Naive thymus-derived CD4-positive, alpha-beta T cell (primary cell): Measurements from ENCODE around the gene PCSK4. TPM values are rescaled to one million over a fixed set of nuclear protein-coding genes. Genes with fewer than 3 reads are reported as not detected.

Experiments
- ATAC-seq: fragments of 150-1000 bp; cut with Tn5 transposase; 2 replicates; pipeline ENCODE4 v1.10.0; 2021; ENCODE audit warnings: mild to moderate bottlenecking, moderate library complexity
- CTCF ChIA-PET: fragments of 350-600 bp; sonication (Branson Sonifier 250); formaldehyde crosslinking; loops from one replicate; lab custom pipeline; 2021; ENCODE audit warnings: antibody characterized with exemption; lab: Charles Lee
- POLR2A ChIA-PET: fragments of 350-600 bp; sonication (Branson Sonifier 250); formaldehyde crosslinking; loops from one replicate; lab custom pipeline; 2021; ENCODE audit warnings: antibody characterized with exemption, inconsistent platforms; lab: Charles Lee
- DNase-seq, 9 donors: peaks; one replicate each; pipeline versions ENCODE4 v3.0.0 to v3.0.0-alpha.2; 2020 to 2022; ENCODE audit warnings: mixed read lengths in 1 of 9
- H3K27ac ChIP-seq: one replicate; pipeline ENCODE4 v1.7.0; 2013; ENCODE audit warnings: mild to moderate bottlenecking, low read depth, low read length, moderate library complexity
- H3K27me3 ChIP-seq, 2 donors: one replicate each; pipeline ENCODE4 v1.7.0; 2013; ENCODE audit warnings: low read length in 2 of 2, mild to moderate bottlenecking in 2 of 2, moderate library complexity in 2 of 2; ENCODE audit not compliant: control insufficient read depth in 2 of 2, insufficient read depth in 2 of 2
- H3K36me3 ChIP-seq, 3 experiments: 1 replicate in 2 of 3; 2 replicates in 1 of 3; pipeline ENCODE4 v1.7.0; 2013; ENCODE audit warnings: low read length in 3 of 3, mild to moderate bottlenecking in 3 of 3, moderate library complexity in 1 of 3; ENCODE audit not compliant: insufficient read depth in 3 of 3, control insufficient read depth in 2 of 3
- H3K4me1 ChIP-seq, 2 donors: one replicate each; pipeline ENCODE4 v1.7.0; 2013; ENCODE audit warnings: low read length in 2 of 2, mild to moderate bottlenecking in 2 of 2, moderate library complexity in 1 of 2; ENCODE audit not compliant: control insufficient read depth in 2 of 2, insufficient read depth in 2 of 2
- H3K4me3 ChIP-seq: 2 replicates; pipeline ENCODE4 v1.7.0; 2013; ENCODE audit warnings: mild to moderate bottlenecking, low read length
- H3K9me3 ChIP-seq, 3 experiments: 1 replicate in 2 of 3; 2 replicates in 1 of 3; pipeline ENCODE4 v1.7.0; 2013; ENCODE audit warnings: low read length in 3 of 3; ENCODE audit not compliant: control insufficient read depth in 2 of 3
- H3K27ac Mint-ChIP-seq, 9 donors: one replicate each; pipeline ENCODE4 v1.8.0; 2020 to 2022; ENCODE audit warnings: mixed read lengths in 9 of 9, mild to moderate bottlenecking in 8 of 9, moderate library complexity in 5 of 9, inconsistent platforms in 2 of 9
- H3K27me3 Mint-ChIP-seq, 5 donors: one replicate each; pipeline ENCODE4 v1.8.0; 2021 to 2022; ENCODE audit warnings: mixed read lengths in 5 of 5, mild to moderate bottlenecking in 1 of 5
- H3K36me3 Mint-ChIP-seq, 5 donors: one replicate each; pipeline ENCODE4 v1.8.0; 2020 to 2022; ENCODE audit warnings: mixed read lengths in 5 of 5, mild to moderate bottlenecking in 3 of 5, inconsistent platforms in 1 of 5
- H3K4me1 Mint-ChIP-seq, 7 donors: one replicate each; pipeline ENCODE4 v1.8.0; 2020 to 2022; ENCODE audit warnings: mixed read lengths in 7 of 7, mild to moderate bottlenecking in 3 of 7, inconsistent platforms in 1 of 7
- H3K4me3 Mint-ChIP-seq, 10 donors: one replicate each; pipeline ENCODE4 v1.8.0; 2020 to 2022; ENCODE audit warnings: mild to moderate bottlenecking in 10 of 10, mixed read lengths in 10 of 10, moderate library complexity in 6 of 10, inconsistent platforms in 2 of 10
- H3K9me3 Mint-ChIP-seq, 11 donors: one replicate each; pipeline ENCODE4 v1.8.0; 2020 to 2022; ENCODE audit warnings: mixed read lengths in 11 of 11, mild to moderate bottlenecking in 4 of 11, inconsistent platforms in 1 of 11, moderate library complexity in 1 of 11
- intact Hi-C, 2 donors: fragments of 100-400 bp; cut with micrococcal nuclease; formaldehyde crosslinking; loops; one replicate each; pipeline ENCODE4 v1.15.1; 2023
- polyA plus RNA-seq, 2 donors: library from polyadenylated mRNA; unstranded; fragments of 300-500 nt; fragmentation: Illumina TruSeq; gene quantifications; one replicate each; pipeline ENCODE4 v1.2.3, GENCODE V29; 2021
- total RNA-seq, 6 experiments: library from RNA in 5 of 6; stranded (reverse) in 5 of 6; gene quantifications; 1 replicate in 5 of 6; 2 replicates in 1 of 6; pipeline ENCODE4 v1.2.3 and lab custom pipeline; 2021 to 2026

PCSK4 gene
- total and polyA plus RNA-seq, 7 experiments from 2014 or later, result 0.64 to 10.8 (median 7.4) TPM

DNA sequence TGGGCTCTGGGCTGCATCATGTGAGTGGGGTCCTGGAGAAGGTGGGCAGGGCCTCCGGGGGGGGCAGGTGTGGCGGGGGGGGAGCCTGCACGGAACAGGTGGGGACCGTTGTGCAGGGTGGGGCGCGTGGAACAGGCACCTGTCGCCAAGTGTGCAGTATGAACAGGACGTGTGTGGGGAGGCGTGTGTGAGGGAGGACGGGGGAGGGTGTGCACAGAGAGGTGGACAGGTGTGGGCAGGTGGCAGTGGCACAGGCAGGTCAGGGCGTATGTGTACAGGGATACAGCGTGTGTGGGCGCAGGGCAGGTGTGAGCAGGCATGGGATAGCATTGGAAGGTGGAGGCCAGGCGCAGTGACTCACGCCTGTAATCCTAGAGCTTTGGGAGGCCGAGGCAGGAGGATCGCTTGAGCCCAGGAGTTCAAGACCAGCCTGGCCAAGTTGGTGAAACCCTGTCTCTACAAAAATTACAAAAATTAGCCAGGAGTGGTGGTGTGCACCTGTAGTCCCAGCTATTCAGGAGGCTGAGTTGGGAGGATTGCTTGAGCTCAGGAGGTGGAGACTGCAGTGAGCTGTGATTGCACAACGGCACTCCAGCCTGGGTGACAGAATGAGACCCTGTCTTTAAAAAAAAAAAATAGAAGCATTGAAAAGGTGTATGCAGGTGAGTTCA is 37.0 kb upstream of the PCSK4 start:
- H3K36me3 ChIP-seq, result no peaks in the 10 kb centered on the region
- ChIA-PET CTCF (no interaction called here), POLR2A (no interaction called here)
- no peaks in the 10 kb centered on the region for H3K27me3 ChIP-seq
- Mint-ChIP-seq H3K9me3 (no peaks in the 10 kb centered on the region), H3K36me3 (peaks cover 0 to 4% (median 0%) of the 10 kb centered on the region in 5 donors), H3K27me3 (peaks cover 26 to 50% (median 39%) of the 10 kb centered on the region in 5 donors), H3K4me3 (no peak overlapping the region), H3K4me1 (peaks cover 0 to 9% (median 8%) of the 10 kb centered on the region in 7 donors), H3K27ac (no peak overlapping the region)
- no peak for DNase-seq
- no peak overlapping the region for H3K27ac ChIP-seq
- intact Hi-C loops, result no loop called here
- no peaks in the 10 kb centered on the region for H3K4me1 ChIP-seq
- no peaks in the 10 kb centered on the region for H3K9me3 ChIP-seq
- ATAC-seq, result no peak
- H3K4me3 ChIP-seq, result no peak overlapping the region

DNA sequence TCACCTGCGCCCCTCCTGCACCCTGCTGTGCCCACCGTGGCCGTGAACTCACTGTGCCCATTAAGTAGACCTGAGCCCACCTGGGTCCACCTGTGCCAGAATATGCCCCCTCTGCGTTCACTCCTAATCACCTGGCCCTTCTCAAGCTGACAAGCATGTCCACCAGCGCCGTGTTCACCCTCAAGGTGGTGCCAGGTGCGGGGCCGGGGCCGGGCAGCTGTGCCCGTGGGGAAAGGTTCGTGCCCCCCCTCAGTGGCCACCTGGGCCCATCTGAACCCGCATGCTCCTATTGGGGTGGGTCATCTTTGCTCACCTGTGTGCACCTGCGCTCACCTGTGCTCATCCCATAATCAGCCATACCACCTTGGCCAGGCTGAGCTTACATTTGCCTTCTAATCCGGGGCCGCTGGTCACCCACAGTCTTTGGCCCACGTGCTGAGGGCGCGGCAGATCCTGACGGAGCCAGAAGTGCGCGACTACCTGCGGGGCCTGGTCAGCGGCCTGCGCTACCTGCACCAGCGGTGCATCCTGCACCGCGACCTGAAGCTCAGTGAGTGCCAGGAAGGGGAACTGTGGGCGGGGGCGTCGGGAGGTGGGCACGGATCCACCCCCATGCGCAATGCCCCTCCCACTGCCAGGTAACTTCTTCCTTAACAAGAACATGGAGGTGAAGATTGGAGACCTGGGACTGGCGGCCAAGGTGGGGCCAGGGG is 36.1 kb upstream of the PCSK4 start:
- Histone ChIP-seq H3K36me3 (no peaks in the 10 kb centered on the region), H3K9me3 (no peaks in the 10 kb centered on the region), H3K27me3 (no peaks in the 10 kb centered on the region), H3K4me3 (no peak overlapping the region), H3K4me1 (no peaks in the 10 kb centered on the region), H3K27ac (no peak overlapping the region)
- DNase-seq (no peak), ATAC-seq (no peak)
- H3K4me1 Mint-ChIP-seq, result peaks cover 0 to 9% (median 8%) of the 10 kb centered on the region in 7 donors
- CTCF ChIA-PET, result no interaction called here
- H3K27me3 Mint-ChIP-seq, result peaks cover 26 to 45% (median 38%) of the 10 kb centered on the region in 5 donors
- intact Hi-C loops, result no loop called here
- H3K36me3 Mint-ChIP-seq, result peaks cover 0 to 4% (median 0%) of the 10 kb centered on the region in 5 donors
- POLR2A ChIA-PET, result no interaction called here
- H3K27ac Mint-ChIP-seq, result peak overlapping the region in 1 of 9 donors; percentile 46
- peak overlapping the region in 1 of 10 donors; percentile 36 for H3K4me3 Mint-ChIP-seq
- peaks cover 0 to 2% (median 0%) of the 10 kb centered on the region in 11 donors for H3K9me3 Mint-ChIP-seq

- ChIA-PET CTCF (no interaction called here), POLR2A (no interaction called here)
- intact Hi-C loops, result no loop called here
- Histone ChIP-seq H3K4me3 (no peak overlapping the region), H3K9me3 (no peaks in the 10 kb centered on the region), H3K4me1 (no peaks in the 10 kb centered on the region), H3K27ac (no peak overlapping the region), H3K36me3 (no peaks in the 10 kb centered on the region), H3K27me3 (no peaks in the 10 kb centered on the region)
- ATAC-seq (no peak), DNase-seq (no peak)
- H3K4me1 Mint-ChIP-seq, result peaks cover 0 to 9% (median 8%) of the 10 kb centered on the region in 7 donors
- no peak overlapping the region for H3K27ac Mint-ChIP-seq
- peaks cover 0 to 4% (median 0%) of the 10 kb centered on the region in 5 donors for H3K36me3 Mint-ChIP-seq
- H3K4me3 Mint-ChIP-seq, result peak overlapping the region in 1 of 10 donors; percentile 72
- peaks cover 26 to 45% (median 36%) of the 10 kb centered on the region in 5 donors for H3K27me3 Mint-ChIP-seq
- peaks cover 0 to 2% (median 0%) of the 10 kb centered on the region in 11 donors for H3K9me3 Mint-ChIP-seq
These were observed 35.2 kb upstream of the PCSK4 start for GRCh38 chr19:1525343-1525742.

GRCh38 chr19:1524972-1525325 is 34.8 kb upstream of the PCSK4 start:
- peaks cover 26 to 41% (median 32%) of the 10 kb centered on the region in 5 donors for H3K27me3 Mint-ChIP-seq
- Histone ChIP-seq H3K9me3 (no peaks in the 10 kb centered on the region), H3K4me3 (no peak overlapping the region), H3K36me3 (no peaks in the 10 kb centered on the region), H3K27ac (no peak overlapping the region), H3K27me3 (no peaks in the 10 kb centered on the region), H3K4me1 (no peaks in the 10 kb centered on the region)
- DNase-seq (no peak), ATAC-seq (no peak)
- H3K27ac Mint-ChIP-seq, result peak overlapping the region in 1 of 9 donors; percentile 32
- CTCF ChIA-PET, result no interaction called here
- peak overlapping the region in 5 of 10 donors; percentile 5 to 72 (median 59) for H3K4me3 Mint-ChIP-seq
- intact Hi-C loops, result no loop called here
- POLR2A ChIA-PET, result no interaction called here
- H3K36me3 Mint-ChIP-seq, result peaks cover 0 to 4% (median 0%) of the 10 kb centered on the region in 5 donors
- H3K9me3 Mint-ChIP-seq, result peaks cover 0 to 2% (median 0%) of the 10 kb centered on the region in 11 donors
- H3K4me1 Mint-ChIP-seq, result peaks cover 0 to 9% (median 8%) of the 10 kb centered on the region in 7 donors

- Mint-ChIP-seq H3K4me3 (peak overlapping the region in 8 of 10 donors; percentile 5 to 72 (median 58)), H3K27ac (peak overlapping the region in 1 of 9 donors; percentile 32), H3K9me3 (peaks cover 0 to 2% (median 0%) of the 10 kb centered on the region in 11 donors), H3K36me3 (peaks cover 0 to 4% (median 0%) of the 10 kb centered on the region in 5 donors), H3K4me1 (peaks cover 0 to 9% (median 8%) of the 10 kb centered on the region in 7 donors), H3K27me3 (peaks cover 26 to 39% (median 30%) of the 10 kb centered on the region in 5 donors)
- ChIA-PET POLR2A (no interaction called here), CTCF (no interaction called here)
- no peak for ATAC-seq
- no peaks in the 10 kb centered on the region for H3K36me3 ChIP-seq
- no peak for DNase-seq
- H3K27ac ChIP-seq, result no peak overlapping the region
- H3K4me1 ChIP-seq, result no peaks in the 10 kb centered on the region
- H3K4me3 ChIP-seq, result no peak overlapping the region
- H3K27me3 ChIP-seq, result no peaks in the 10 kb centered on the region
- no peaks in the 10 kb centered on the region for H3K9me3 ChIP-seq
- intact Hi-C loops, result no loop called here
These were observed 34.3 kb upstream of the PCSK4 start for GRCh38 chr19:1524287-1524971.

DNA sequence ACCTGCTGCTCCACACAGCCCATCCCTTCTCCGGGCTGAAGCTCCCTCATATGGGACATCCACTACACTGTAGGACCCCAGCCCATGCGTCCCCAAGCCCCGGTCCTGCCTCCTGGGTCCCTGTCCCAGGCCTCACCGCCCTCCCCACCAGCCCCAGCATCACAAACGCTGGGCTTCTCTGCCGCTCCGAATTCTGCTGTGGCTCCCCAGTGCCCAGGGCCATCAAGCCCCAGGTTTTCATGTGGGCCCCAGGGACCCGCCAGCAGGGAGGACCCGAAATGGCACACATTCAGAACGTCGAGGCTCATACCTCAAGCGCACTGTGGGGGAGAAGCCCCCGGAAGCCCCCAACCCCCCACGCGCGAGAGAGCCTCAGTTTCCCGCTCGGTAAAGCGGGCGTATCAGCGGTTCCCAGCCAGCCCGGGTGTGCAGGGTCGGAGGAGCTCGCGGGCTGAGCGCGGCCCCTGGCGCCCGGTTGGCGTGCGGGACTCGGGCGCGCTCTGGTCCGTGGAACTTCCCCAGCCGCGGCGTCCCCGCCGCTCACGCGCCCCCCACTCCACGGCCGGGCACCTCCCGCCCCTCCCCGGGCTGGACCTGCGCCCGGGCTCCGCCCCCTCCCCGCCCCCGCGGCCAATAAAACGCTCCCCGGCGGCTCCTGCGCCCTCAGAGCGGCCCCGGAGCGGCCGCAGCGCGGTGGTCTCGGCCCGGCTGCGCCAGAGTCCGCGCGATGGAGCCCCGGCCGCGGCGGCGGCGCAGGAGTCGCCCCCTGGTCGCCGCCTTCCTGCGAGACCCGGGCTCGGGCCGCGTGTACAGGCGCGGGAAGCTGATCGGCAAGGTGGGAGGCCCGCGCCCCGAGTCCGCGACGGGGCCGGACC is 33.5 kb upstream of the PCSK4 start, which contains the start of gene PLK5:
Gene PLK5 (plus strand): TSS at position 666 of the 875 bp plus-strand sequence. CDS start 2,920 bp downstream, outside the sequence.
- intact Hi-C loops, result no loop called here
- ATAC-seq (no peak), DNase-seq (no peak)
- peaks cover 26 to 39% (median 30%) of the 10 kb centered on the region in 5 donors for H3K27me3 Mint-ChIP-seq
- Histone ChIP-seq H3K27ac (no peak within 1 kb of the TSS), H3K4me3 (no peak within 1 kb of the TSS), H3K36me3 (no peaks in the 10 kb centered on the region), H3K9me3 (no peaks in the 10 kb centered on the region), H3K27me3 (no peaks in the 10 kb centered on the region), H3K4me1 (no peaks in the 10 kb centered on the region)
- peak within 1 kb of the TSS in 1 of 9 donors; percentile 32 for H3K27ac Mint-ChIP-seq
- ChIA-PET CTCF (no interaction called here), POLR2A (no interaction called here)
- peaks cover 0 to 4% (median 0%) of the 10 kb centered on the region in 5 donors for H3K36me3 Mint-ChIP-seq
- peak within 1 kb of the TSS in 8 of 10 donors; percentile 5 to 72 (median 58) for H3K4me3 Mint-ChIP-seq
- H3K4me1 Mint-ChIP-seq, result peaks cover 0 to 9% (median 8%) of the 10 kb centered on the region in 7 donors
- H3K9me3 Mint-ChIP-seq, result peaks cover 0 to 2% (median 0%) of the 10 kb centered on the region in 11 donors
